Measurements from ENCODE around the gene ARHGEF38. TPM values are rescaled to one million over a fixed set of nuclear protein-coding genes. Genes with fewer than 3 reads are reported as not detected.

The ARHGEF38 gene
- total and polyA plus RNA-seq, 11 donors = not detected

Other genes with a start within 250 kb of the ARHGEF38 start
- gene PPA2, start 78.6 kb upstream of the ARHGEF38 start, total RNA-seq = 100 to 1,000 TPM in 2 of 9 donors, 10 to 100 TPM in 7; 64.1 to 178 (median 87.6) TPM
- gene PPA2, start 78.6 kb upstream of the ARHGEF38 start, polyA plus RNA-seq = 10 to 100 TPM; 67.8 to 88.9 TPM
- gene INTS12, start 156.1 kb downstream of the ARHGEF38 start, total RNA-seq = 10 to 100 TPM; 19.2 to 27.9 (median 22.2) TPM
- 10 to 100 TPM; 11.4 to 34.2 TPM for gene INTS12, start 156.1 kb downstream of the ARHGEF38 start, polyA plus RNA-seq
- gene GSTCD, start 156.2 kb downstream of the ARHGEF38 start, total RNA-seq = 1 to 10 TPM; 2.4 to 6.4 (median 5.0) TPM
- gene GSTCD, start 156.2 kb downstream of the ARHGEF38 start, polyA plus RNA-seq = 1 to 10 TPM in 1 of 2 donors, under 1 TPM in 1; 0.57 to 3.2 TPM

Measured in heart left ventricle (tissue), 11 donors.